ENCODE measurements around the gene ARHGEF1.

ARHGEF1 gene

DNA sequence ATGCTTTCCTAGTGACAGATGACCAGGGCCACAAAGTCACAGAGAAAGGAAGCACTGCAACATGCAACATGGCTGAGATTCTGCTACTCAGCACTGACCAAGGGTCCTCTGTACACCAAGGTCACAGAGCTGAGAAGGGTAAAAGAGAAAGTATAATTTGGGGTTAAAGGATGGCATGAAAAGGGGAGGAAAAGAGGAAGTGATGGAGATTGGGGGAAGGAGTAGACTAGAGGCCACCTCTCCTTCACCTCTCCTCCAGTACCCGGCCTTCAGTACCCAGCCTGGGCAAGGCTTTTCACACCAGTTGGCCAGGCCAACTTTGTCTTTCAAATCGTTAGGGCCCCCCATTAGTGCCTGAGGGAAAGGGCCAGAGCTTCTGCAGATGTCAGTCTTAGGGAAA lies 29.2 kb upstream of the ARHGEF1 start:
- DNase-seq (no peak), ATAC-seq (no peak)
- no peaks in the 10 kb centered on the region for H3K9me3 Mint-ChIP-seq
- H3K4me3 Mint-ChIP-seq: no peak overlapping the region
- no peak overlapping the region for H3K27ac Mint-ChIP-seq
- peaks cover 4% of the 10 kb centered on the region for H3K27me3 Mint-ChIP-seq
- no peaks in the 10 kb centered on the region for H3K4me1 Mint-ChIP-seq
- H3K36me3 Mint-ChIP-seq (ENCODE audit: low read depth): no peaks in the 10 kb centered on the region

- DNase-seq: no peak
- Mint-ChIP-seq H3K4me1 (peaks cover 43% of the 10 kb centered on the region), H3K9me3 (no peaks in the 10 kb centered on the region), H3K4me3 (peak overlapping the region; percentile 94), H3K36me3 (ENCODE audit: low read depth) (peaks cover 39% of the 10 kb centered on the region), H3K27me3 (no peaks in the 10 kb centered on the region), H3K27ac (peak overlapping the region; percentile 99)
- ATAC-seq: no peak
Measured at GRCh38 chr19:41859213-41859617, 23.8 kb upstream of the ARHGEF1 start.

DNA sequence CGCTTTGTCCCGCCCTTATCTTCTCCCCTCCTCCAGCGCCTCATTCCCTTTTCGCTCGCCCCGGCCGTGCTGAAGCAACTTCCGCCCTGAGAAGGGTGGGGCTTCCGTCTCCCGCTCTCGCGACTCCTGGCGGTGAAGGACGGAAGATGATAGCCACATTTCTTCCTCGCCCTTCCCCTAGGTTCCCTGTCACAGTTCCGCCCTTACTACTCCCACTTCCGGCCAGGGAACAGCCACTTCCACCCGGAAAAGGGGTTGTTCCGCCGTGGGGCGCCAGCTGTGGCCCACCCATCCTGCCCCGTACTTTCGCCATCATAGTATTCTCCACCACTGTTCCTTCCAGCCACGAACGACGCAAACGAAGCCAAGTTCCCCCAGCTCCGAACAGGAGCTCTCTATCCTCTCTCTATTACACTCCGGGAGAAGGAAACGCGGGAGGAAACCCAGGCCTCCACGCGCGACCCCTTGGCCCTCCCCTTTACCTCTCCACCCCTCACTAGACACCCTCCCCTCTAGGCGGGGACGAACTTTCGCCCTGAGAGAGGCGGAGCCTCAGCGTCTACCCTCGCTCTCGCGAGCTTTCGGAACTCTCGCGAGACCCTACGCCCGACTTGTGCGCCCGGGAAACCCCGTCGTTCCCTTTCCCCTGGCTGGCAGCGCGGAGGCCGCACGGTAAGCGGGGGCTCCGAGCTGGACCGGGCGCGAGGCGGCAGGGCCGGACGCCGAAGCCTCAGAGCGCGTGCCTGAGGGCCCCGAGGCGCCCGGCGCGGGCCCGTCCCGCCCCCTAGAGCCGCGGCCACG lies 23.2 kb upstream of the ARHGEF1 start, which contains the start of gene RPS19:
Gene RPS19 (plus strand): TSS at position 638 of the 801 bp plus-strand sequence. CDS start 520 bp downstream, outside the sequence.
- peak; percentile 83 for ATAC-seq
- Mint-ChIP-seq H3K36me3 (ENCODE audit: low read depth) (peaks cover 45% of the 10 kb centered on the region), H3K27me3 (no peaks in the 10 kb centered on the region), H3K4me3 (peak within 1 kb of the TSS; percentile 94), H3K9me3 (no peaks in the 10 kb centered on the region), H3K4me1 (peaks cover 49% of the 10 kb centered on the region), H3K27ac (peak within 1 kb of the TSS; percentile 99)
- DNase-seq: peak; percentile 99

GRCh38 chr19:41860419-41861115 lies 22.4 kb upstream of the ARHGEF1 start:
- Mint-ChIP-seq H3K27me3 (no peaks in the 10 kb centered on the region), H3K4me1 (peaks cover 57% of the 10 kb centered on the region), H3K27ac (peak overlapping the region; percentile 98), H3K9me3 (no peaks in the 10 kb centered on the region), H3K4me3 (peak overlapping the region; percentile 94), H3K36me3 (ENCODE audit: low read depth) (peaks cover 52% of the 10 kb centered on the region)
- ATAC-seq (no peak), DNase-seq (no peak)

- peaks cover 62% of the 10 kb centered on the region for H3K4me1 Mint-ChIP-seq
- H3K27me3 Mint-ChIP-seq: no peaks in the 10 kb centered on the region
- H3K9me3 Mint-ChIP-seq: no peaks in the 10 kb centered on the region
- DNase-seq (no peak), ATAC-seq (no peak)
- peak overlapping the region; percentile 98 for H3K27ac Mint-ChIP-seq
- peaks cover 56% of the 10 kb centered on the region for H3K36me3 Mint-ChIP-seq (ENCODE audit: low read depth)
- peak overlapping the region; percentile 94 for H3K4me3 Mint-ChIP-seq
Measured at GRCh38 chr19:41861116-41861768, 21.7 kb upstream of the ARHGEF1 start.

GRCh38 chr19:41861846-41862245 lies 21.1 kb upstream of the ARHGEF1 start:
- H3K27ac Mint-ChIP-seq: peak overlapping the region; percentile 98
- H3K27me3 Mint-ChIP-seq: no peaks in the 10 kb centered on the region
- peaks cover 59% of the 10 kb centered on the region for H3K36me3 Mint-ChIP-seq (ENCODE audit: low read depth)
- no peaks in the 10 kb centered on the region for H3K9me3 Mint-ChIP-seq
- ATAC-seq: no peak
- H3K4me1 Mint-ChIP-seq: peaks cover 68% of the 10 kb centered on the region
- no peak for DNase-seq
- peak overlapping the region; percentile 94 for H3K4me3 Mint-ChIP-seq

DNA sequence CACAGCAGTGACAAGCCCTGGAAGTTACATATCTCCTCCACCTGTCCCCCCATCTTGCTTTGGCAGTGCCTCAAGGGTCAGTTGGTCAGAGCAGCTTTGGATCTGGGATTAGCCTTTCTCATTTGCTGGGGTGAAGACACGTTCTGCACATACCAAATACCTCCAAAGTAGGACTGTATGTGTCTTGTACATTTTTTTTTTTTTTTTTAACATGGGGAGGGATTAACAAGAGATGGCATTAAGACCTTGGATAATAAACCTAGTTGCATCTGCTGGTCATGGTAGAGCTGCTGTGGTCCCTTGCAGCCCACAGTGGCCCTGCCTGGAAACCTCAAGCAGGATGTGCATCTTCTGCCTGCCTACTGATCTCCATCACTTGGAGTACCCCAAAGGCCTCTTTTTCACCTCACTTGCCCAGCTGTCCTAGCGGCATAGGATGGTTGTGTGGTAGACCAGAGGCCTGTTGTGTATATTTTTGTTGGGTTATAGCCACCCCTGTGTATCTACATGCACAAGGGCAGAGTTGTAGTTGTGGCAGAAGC lies 20.5 kb upstream of the ARHGEF1 start:
- Mint-ChIP-seq H3K36me3 (ENCODE audit: low read depth) (peaks cover 59% of the 10 kb centered on the region), H3K27me3 (no peaks in the 10 kb centered on the region), H3K4me1 (peaks cover 73% of the 10 kb centered on the region)

DNA sequence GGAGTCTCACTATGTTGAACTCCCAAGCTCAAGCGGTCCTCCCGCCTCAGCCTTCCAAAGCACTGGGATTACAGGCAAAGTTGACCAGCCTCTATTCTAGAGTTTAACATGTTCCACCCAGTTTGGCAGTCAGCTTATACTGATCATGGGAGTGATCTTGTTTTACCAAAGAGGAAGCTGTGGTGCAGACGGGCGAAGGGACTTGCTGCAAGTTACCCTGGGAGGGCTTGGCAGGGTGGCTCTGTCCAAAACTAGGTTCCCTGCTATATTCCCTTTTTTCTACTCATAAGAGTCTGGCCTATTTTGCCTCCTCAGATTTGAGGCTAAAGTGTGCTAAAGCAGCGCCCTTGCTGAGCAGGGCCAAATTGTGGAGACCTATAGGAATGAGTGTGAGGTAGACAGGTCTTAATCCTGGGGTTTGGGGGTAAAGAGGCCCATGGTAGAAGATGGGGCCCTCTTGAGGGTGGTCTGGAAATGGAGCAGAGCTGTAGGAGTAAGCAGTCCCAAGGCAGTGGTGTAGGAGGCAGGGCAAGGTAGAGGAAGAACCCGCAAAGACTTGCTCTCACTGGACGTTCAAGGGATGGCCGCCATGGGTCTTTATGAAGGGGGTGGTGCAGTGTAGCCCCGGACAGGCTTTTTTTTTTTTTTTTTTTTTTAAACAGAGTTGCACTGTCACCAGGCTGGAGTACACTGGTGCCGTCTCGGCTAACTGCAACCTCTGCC lies 19.6 kb upstream of the ARHGEF1 start:
- no peaks in the 10 kb centered on the region for H3K9me3 Mint-ChIP-seq

More for the DNA sequence above, 20.5 kb upstream of the ARHGEF1 start:
- H3K9me3 Mint-ChIP-seq: no peaks in the 10 kb centered on the region
- ATAC-seq (no peak), DNase-seq (no peak)
- peak overlapping the region; percentile 94 for H3K4me3 Mint-ChIP-seq
- H3K27ac Mint-ChIP-seq: peak overlapping the region; percentile 98

GRCh38 chr19:41864374-41864773 lies 18.6 kb upstream of the ARHGEF1 start:
- ATAC-seq (no peak), DNase-seq (no peak)
- H3K4me1 Mint-ChIP-seq: peaks cover 87% of the 10 kb centered on the region
- no peaks in the 10 kb centered on the region for H3K27me3 Mint-ChIP-seq
- peak overlapping the region; percentile 94 for H3K4me3 Mint-ChIP-seq
- H3K9me3 Mint-ChIP-seq: no peaks in the 10 kb centered on the region
- peaks cover 73% of the 10 kb centered on the region for H3K36me3 Mint-ChIP-seq (ENCODE audit: low read depth)
- H3K27ac Mint-ChIP-seq: peak overlapping the region; percentile 98

More for the DNA sequence above, 19.6 kb upstream of the ARHGEF1 start:
- Mint-ChIP-seq H3K27me3 (no peaks in the 10 kb centered on the region), H3K4me1 (peaks cover 82% of the 10 kb centered on the region), H3K36me3 (ENCODE audit: low read depth) (peaks cover 66% of the 10 kb centered on the region), H3K4me3 (peak overlapping the region; percentile 94), H3K27ac (peak overlapping the region; percentile 98)
- DNase-seq (no peak), ATAC-seq (no peak)

DNA sequence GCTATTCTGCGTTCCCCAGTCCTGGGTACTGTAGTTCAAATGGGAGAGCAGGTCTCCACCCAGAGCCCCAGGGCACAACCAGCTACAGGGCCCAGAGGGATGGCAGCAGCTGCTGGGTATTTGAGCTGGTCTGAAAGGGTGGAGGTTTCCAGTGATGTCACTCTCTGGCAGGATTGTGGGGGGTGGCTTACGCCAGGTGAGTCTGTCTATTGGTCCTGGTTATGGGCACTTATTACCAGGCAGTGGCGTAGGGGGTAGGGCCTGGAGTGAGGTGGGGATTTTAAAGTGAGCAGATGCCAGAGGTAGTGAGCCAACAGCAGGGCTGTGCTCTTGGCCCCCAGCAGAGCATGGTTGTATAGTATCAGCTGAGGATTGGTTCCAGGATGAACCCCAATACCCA lies 16.7 kb upstream of the ARHGEF1 start:
- peak overlapping the region; percentile 64 for H3K4me3 Mint-ChIP-seq
- peak; percentile 8 for ATAC-seq
- H3K36me3 Mint-ChIP-seq (ENCODE audit: low read depth): peaks cover 82% of the 10 kb centered on the region
- H3K9me3 Mint-ChIP-seq: no peaks in the 10 kb centered on the region
- DNase-seq: peak; percentile 20
- H3K27ac Mint-ChIP-seq: peak overlapping the region; percentile 91
- H3K27me3 Mint-ChIP-seq: no peaks in the 10 kb centered on the region
- peaks cover 96% of the 10 kb centered on the region for H3K4me1 Mint-ChIP-seq

- H3K4me3 Mint-ChIP-seq: peak overlapping the region; percentile 64
- peak overlapping the region; percentile 86 for H3K27ac Mint-ChIP-seq
- DNase-seq: no peak
- peaks cover 70% of the 10 kb centered on the region for H3K36me3 Mint-ChIP-seq (ENCODE audit: low read depth)
- no peaks in the 10 kb centered on the region for H3K9me3 Mint-ChIP-seq
- H3K4me1 Mint-ChIP-seq: peaks cover 96% of the 10 kb centered on the region
- ATAC-seq: no peak
- no peaks in the 10 kb centered on the region for H3K27me3 Mint-ChIP-seq
Measured at GRCh38 chr19:41868120-41868988, 14.6 kb upstream of the ARHGEF1 start.

DNA sequence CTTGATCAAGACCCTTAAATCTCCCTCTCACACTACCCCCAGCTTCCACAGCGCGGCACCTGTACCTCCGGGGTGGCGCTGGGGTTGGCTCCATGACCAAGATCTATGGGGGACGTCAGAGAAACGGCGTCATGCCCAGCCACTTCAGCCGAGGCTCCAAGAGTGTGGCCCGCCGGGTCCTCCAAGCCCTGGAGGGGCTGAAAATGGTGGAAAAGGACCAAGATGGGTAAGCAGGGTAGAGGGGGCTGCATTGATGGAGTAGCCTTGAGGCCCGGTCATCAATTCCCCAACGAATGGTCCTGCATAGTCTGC lies 14.0 kb upstream of the ARHGEF1 start:
- DNase-seq (no peak), ATAC-seq (no peak)
- Mint-ChIP-seq H3K4me1 (peaks cover 97% of the 10 kb centered on the region), H3K27me3 (no peaks in the 10 kb centered on the region), H3K4me3 (peak overlapping the region; percentile 32), H3K36me3 (ENCODE audit: low read depth) (peaks cover 65% of the 10 kb centered on the region), H3K9me3 (no peaks in the 10 kb centered on the region), H3K27ac (peak overlapping the region; percentile 86)

DNA sequence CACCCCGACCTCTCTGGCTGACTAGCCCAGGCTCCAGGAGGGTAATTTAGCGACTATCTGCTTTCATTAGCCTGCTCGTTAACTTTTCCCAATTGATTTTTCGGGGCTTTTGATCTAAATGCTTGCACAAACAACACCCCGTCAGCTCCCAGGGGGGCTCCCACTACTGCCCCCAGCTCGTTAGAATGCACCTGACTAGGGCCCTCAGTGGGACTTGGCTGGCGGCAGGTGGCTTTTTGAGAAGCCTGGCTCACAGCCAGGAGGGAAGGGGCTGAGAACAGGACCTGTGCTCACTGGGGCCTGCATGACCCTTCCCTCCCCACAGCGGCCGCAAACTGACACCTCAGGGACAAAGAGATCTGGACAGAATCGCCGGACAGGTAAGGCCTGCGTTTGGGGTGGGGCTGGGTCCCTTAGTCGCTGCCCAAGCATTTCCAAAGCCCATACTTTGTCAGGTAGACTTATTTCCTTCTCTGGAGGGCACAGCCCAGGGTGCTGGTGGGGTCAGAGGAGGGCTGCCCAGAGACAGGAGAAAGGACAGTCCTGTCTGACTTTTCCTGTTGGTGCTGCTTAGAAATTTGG lies 13.5 kb upstream of the ARHGEF1 start:
- peaks cover 60% of the 10 kb centered on the region for H3K36me3 Mint-ChIP-seq (ENCODE audit: low read depth)
- no peak for ATAC-seq
- no peaks in the 10 kb centered on the region for H3K9me3 Mint-ChIP-seq
- H3K4me3 Mint-ChIP-seq: peak overlapping the region; percentile 38
- no peak for DNase-seq
- peak overlapping the region; percentile 87 for H3K27ac Mint-ChIP-seq
- no peaks in the 10 kb centered on the region for H3K27me3 Mint-ChIP-seq
- H3K4me1 Mint-ChIP-seq: peaks cover 95% of the 10 kb centered on the region

All from activated naive CD8-positive, alpha-beta T cell treated with anti-CD3 and anti-CD28 coated beads, Interleukin-2, amount 50 U/mL, for 24 hours (primary cell).